ENCODE data around the gene SFSWAP.
"Not testable (repeated sequence)": the region's sequence is repeated elsewhere in the genome, so short reads cannot be mapped to it uniquely, and the experiment has no call there.

SFSWAP gene

GRCh38 chr12:131737150-131737827 lies 26.4 kb downstream of the SFSWAP start:
- no peak for FAIRE-seq

DNA sequence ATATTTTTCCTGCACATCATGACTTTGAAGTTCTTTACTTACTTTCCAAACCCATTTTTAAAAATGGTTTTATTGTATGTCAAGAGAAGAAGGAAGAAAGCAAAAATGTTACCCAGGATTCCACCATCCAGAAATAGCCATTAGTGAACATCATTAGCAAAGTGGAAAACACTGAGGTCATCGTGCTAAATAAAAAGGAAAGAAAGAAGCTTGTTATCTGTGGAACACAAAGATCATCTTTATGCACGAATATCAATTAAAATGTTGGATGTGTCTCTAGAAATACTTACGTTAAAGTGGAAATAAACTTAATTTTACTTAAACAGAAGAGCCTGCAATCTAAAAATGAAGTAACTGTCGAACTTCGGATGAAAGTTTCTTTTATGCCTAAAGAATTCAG lies 27.3 kb downstream of the SFSWAP start:
- no peak for FAIRE-seq

- no peak for FAIRE-seq
Observed at GRCh38 chr12:131740626-131741025, 29.7 kb downstream of the SFSWAP start.

DNA sequence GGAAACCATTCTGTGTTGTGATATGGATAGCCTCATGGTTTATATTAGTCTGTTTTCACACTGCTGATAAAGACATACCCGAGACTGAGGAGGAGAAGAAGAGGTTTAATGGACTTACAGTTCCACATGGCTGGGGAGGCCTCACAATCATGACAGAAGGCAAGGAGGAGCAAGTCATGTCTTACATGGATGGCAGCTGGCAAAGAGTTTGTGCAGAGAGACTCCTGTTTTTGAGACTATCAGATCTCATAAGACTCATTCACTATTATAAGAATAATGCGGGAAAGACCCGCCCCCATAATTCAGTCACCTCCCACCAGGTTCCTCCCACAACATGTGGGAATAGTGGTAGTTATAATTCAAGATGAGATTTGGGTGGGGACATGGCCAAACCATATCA lies 31.9 kb downstream of the SFSWAP start:
- FAIRE-seq, result not testable (repeated sequence)

DNA sequence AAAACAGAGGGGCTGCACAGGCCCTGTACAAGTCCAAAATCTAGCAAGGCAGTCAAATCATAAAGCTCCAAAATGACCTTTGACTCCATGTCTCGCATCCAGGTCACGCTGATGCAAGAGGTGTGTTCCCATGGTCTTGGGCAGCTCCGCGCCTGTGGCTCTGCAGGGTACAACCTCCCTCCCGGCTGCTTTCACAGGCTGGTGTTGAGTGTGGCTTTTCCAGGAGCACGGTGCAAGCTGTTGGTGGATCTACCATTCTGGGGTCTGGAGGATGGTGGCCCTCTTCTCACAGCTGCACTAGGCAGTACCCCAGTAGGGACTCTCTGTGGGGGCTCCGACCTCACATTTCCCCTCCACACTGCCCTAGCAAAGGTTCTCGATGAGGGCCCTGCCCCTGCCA lies 32.5 kb downstream of the SFSWAP start:
- FAIRE-seq, result not testable (repeated sequence)

DNA sequence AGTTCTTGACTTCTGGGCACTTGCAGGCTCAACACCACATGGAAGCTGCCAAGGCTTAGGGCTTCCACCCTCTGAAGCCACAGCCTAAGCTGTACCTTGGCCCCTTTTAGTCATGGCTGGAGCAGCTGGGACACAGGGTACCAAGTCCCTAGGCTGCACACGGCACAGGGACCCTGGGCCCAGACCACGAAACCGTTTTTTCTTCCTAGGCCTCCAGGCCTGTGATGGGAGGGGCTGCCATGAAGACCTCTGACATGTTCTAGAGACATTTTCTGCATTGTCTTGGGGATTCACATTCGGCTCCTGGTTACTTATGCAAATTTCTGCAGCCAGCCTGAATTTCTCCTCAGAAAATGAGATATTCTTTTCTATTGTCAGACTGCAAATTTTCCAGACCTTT lies 33.0 kb downstream of the SFSWAP start:
- FAIRE-seq, result not testable (repeated sequence)

DNA sequence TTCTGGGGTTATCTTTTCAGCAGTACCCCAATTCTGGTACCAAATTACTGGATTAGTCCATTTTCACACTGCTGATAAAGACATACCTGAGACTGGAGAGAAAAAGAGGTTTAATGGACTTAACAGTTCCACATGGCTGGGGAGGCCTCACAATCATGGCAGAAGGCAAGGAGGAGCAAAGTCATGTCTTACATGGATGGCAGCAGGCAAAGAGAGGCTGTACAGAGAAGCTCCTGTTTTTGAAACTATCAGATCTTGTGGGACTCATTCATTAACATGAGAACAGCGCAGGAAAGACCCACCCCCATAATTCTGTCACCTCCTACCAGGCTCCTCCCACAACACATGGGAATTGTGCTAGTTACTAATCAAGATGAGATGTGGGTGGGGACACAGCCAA lies 33.8 kb downstream of the SFSWAP start:
- FAIRE-seq, result not testable (repeated sequence)

DNA sequence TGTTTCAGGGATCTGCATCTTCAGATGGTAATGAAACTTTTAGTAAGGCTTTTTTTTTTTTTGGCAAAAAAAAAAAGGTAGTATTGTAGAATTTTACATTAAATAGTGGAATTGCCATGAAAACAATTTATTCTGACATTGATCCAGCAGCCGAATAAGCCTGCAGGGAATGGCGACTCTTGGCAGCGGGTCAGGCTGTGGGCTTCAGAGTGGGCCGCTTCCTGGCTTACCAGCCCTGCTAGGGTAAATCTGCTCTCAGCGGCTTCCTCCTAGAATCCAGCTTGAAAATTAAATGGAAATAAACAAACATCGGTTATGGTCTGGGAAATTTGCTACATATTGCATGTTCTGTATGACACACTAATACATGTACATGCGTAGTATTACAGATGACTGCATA lies 34.8 kb downstream of the SFSWAP start:
- no peak for FAIRE-seq

DNA sequence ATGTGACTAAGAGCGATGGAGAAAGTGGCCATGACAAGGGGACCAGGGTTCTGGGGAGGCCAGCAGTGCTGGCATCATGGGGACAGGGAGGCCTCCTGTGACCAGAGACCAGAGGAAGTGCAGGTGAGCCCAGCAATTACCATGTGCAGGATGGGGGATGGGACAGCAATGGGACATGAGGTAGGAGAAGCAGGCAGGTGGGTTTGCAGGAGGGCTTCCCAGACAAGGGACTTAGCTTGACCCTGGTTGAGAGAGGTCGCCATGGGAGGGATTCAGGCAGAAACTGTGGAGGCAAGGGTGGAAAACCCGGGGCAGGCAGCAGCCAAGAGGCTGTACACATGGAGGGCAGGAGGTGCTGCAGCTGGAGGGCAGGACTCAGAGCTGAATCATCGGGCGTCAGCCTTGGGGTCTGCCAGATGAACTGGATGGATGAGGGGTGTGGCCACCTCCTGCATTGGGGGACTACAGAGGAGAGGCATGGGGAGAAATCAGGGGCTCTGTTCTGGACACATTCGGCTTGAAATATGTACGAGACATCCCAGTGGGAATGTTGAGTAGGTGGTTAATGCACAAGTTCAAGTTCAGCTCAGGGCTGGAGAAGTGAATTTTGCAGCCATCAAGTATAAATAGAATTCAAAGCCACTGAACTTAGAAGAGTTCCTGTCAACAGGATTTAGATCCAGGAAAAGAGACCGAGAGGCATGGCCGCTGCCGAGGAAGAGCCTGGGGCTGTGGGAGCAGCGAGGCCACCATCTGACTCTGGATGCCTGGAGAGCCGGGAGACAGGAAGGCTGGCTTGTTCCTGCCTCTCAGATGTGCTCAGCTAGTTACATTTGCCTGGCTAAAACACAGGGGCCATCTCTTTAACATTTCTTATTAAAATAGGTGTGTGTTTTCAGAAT lies 36.6 kb downstream of the SFSWAP start:
- FAIRE-seq, result no peak

DNA sequence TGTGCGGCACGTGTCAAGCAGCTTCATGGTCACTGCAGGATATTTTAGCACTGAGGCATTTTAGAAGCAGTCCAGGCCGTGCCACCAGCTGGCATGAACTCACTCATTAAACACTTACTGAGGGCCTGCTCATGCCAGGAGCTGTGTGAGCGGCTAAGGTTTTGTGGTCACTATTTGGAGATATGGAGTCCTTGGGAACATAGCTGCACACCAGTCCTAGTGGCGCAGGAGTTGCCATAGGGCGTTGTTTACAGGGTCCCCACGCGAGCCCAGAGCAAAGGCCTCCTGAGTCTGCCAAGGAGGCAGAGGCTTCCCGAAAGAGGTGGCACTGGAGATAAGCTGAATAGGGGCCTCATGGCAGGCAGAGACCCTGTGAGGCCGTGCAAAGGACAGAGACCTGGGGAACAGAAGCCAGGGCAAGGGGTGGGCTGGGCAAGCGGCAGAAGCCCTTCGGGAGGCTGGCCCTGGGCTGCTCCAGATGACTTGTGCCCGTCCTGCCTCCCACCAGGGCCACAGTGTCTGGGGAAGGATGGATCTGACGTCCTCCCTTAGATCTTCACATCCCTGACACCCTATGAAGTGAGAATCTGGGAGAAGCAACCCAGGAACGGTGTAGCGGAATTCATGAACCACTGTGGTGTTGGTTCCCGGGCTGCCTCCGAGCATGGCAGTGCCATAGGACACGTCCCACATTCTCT lies 38.9 kb downstream of the SFSWAP start:
- FAIRE-seq, result no peak

- no peak for FAIRE-seq
Observed at GRCh38 chr12:131751335-131751734, 40.4 kb downstream of the SFSWAP start.

DNA sequence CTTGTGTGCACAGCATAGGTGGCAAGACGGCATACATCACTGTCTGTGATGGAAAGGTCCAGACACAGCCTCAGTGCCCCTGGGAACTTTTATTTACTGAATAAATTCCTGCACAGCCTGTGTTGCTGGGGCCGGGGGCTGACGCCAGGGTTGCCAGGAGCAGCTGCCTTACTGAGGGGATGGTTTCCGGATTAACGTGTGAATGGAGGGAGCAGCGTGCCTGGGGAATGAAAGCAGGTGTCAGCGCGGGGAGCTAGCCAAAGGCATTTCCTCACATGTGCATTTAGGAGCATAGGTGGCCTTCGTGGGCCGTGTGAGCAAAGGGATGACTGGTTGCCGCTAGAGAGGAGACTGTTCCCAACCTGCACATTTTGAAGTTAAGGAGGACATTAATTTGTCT lies 41.6 kb downstream of the SFSWAP start:
- no peak for FAIRE-seq

DNA sequence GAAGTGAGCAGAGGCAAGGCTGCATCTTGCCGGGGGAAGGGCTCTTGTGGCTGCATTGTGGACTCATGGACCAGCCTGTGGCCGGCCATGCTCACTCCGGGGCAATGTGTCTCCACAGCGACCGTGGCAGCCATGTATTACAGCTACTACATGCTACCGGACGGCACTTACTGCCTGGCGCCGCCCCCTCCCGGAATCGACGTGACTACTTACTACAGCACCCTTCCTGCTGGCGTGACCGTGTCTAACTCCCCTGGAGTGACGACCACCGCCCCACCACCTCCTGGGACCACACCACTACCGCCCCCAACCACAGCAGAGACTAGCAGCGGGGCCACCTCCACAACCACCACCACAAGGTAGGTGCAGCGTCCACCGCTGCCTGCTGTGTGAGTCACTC lies 42.1 kb downstream of the SFSWAP start:
- FAIRE-seq, result no peak

GRCh38 chr12:131753757-131754156 lies 42.9 kb downstream of the SFSWAP start:
- FAIRE-seq, result no peak

DNA sequence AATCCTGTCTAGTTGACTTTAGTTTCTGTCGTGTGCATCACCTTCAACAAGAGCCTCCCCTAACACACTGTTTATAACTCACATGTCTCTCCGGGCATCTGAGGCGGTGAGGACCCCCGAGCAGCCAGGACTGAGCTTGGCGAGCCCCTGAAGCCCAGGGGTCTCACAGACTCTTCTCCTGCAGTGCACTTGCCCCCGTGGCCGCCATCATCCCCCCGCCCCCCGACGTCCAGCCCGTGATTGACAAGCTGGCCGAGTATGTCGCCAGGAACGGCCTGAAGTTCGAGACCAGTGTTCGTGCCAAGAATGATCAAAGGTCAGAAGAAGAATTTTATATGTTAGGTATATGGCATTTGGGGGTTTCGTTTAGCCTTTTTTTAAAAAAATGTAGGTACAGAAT lies 43.3 kb downstream of the SFSWAP start:
- FAIRE-seq, result no peak

DNA sequence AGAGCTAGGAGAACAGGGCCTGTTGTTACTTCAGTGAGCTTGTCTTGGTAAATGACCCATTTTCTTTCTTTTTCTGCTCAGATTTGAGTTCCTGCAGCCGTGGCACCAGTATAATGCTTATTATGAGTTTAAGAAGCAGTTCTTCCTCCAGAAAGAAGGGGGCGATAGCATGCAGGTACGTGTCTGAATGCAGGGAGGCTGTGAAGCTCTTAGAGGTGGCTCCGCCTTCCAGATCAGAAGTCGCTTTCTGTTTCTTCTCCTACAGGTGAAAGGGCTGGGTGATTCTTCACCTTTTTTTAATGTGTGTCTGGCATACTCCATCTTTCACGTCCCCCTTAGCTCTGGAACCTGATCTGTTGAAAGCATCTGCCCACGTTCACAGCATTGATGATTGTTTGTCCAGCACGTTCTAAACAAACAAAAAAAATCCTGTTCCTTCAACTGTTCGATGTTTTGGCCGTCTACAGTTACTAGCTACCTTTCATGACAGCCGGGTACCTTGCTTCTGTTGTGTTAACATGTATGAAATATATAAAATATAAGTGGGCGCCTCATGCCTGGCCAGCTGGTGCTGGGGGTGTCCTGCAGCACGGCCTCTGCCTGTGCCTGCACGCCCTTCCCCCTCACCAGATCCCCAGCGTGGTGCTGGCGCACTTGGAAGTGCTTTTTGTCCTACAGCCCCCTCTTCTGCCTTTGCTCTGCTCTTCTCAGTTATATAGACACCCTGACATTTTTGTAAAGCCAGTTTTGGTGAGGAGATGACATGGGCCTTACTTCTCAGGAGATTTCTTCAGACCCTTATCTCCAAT lies 44.6 kb downstream of the SFSWAP start:
- no peak for FAIRE-seq

DNA sequence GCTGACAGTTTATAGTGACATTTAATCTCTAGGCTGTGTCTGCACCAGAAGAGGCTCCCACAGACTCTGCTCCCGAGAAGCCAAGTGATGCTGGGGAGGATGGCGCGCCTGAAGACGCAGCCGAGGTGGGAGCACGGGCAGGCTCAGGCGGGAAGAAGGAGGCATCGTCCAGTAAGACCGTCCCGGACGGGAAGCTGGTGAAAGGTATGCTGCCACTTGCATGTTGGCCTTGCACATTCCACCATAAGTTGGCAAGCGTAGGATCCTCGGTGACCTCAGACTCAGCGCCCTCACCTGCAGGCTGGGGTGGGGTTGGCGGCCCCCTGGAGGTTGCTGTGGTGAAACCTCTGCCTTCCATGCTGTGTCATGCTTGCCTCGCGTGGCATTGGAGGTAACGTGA lies 45.6 kb downstream of the SFSWAP start:
- FAIRE-seq, result no peak

DNA sequence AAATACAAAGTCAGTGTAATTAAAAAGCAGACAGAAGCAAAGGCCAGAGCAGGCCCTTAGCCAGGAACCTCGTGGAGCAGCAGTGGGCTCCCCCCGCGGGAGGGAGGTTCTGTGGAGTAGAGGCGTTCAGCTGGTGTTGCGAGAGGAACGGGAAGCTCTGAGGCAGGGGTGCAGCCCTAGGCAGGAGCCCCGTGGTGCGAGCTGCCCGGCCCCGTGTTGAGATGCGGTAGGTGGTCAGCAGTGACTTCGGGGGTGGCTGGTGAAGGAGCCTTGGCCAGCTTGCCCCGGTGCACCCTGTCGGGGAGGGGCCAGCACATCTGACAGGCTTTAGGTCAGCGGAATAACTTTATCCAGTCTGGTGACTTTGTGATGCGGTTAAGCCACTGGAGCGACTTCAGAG lies 46.2 kb downstream of the SFSWAP start:
- FAIRE-seq, result no peak

DNA sequence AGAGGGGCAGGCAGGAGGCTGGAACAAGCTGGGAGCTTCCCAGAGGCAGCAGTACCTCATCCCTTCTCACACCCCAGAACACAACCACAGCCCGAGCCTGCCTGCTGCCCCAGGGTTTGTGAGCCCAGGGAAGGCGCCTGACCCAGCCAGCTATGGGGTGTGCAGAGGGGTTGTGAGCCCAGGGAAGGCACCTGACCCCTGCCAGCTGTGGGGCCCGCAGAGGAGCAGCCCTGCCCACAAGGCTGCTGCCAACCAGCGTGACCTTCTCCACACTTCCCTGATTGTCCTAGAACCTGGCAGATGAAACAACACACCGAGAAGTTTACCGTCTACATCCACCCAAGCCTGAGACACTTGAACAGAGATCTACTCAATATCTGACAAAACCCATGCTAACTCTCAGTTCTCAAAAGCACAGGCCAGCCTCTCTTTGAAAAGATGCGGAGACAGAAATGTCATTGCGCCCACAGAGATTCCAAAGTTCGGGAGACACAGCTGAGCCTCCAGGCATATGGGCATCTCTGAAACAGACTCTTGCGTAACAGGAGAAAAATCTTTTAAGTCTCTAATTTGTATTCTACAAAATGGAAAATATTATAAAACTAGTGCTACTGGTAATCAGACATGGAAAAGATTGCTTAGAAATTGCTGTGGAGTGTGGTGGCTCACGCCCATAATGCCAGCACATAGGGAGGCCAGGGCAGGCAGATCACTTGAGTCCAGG lies 47.3 kb downstream of the SFSWAP start:
- FAIRE-seq, result no peak

DNA sequence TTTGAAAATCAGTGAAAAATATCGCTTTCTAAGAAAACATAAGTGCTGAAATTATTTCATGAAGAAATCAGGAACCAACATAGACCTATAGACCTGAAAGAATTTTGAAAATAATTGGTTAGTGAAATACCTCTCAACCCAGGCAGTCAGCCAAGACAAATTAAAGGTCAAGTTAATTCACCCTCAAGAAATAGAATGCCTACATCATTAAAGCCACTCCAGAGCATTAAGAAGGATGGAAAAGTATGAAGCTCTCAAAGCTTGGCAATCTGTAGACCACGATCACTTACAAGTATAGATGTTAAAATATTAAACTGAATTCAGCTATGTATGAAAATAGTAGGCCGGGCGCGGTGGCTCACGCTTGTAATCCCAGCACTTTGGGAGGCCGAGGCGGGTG lies 48.3 kb downstream of the SFSWAP start:
- FAIRE-seq, result no peak

- no peak for FAIRE-seq
Observed at GRCh38 chr12:131761638-131762037, 50.7 kb downstream of the SFSWAP start.

DNA sequence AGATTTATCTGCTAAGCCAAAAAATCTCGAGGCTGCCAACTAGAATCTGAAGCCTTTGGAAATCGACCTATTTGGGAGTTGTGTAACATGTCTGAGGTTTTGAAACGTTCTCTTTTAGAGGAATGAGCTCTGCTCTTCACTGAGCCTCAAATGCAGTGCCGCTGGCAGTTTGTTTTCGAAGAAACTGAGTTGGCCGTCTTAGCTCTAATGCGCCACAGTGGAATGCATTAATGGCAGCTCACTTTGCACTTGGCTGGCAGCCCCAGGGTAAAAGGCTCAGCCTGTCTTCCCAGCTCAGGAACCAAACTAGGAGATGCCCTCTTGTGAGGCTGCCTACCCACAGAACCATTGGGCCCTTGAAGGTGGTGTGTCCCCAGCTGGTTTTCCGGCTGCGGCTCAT lies 53.8 kb downstream of the SFSWAP start:
- FAIRE-seq, result no peak
